H1 (cell line): ENCODE data around the gene RIC8A. TPM values are rescaled to one million over a fixed set of nuclear protein-coding genes. Genes with fewer than 3 reads are reported as not detected.

Source experiments
- CTCF ChIA-PET: fragments of 300-600 bp; sonication (Branson Sonifier 250); formaldehyde crosslinking; loops from one replicate; lab custom pipeline; 2021; ENCODE audit not compliant: partially characterized antibody; lab: Charles Lee
- POLR2A ChIA-PET: fragments of 300-600 bp; sonication (Branson Sonifier 250); formaldehyde crosslinking; loops from one replicate; lab custom pipeline; 2021; ENCODE audit warnings: inconsistent platforms; ENCODE audit not compliant: partially characterized antibody; lab: Charles Lee
- DNase-seq, 2 experiments: peaks; one replicate each; pipeline versions ENCODE4 v3.0.0 to v3.0.0-alpha.2; 2010 to 2022; ENCODE audit warnings: low spot score in 2 of 2, low read depth in 1 of 2, mixed read lengths in 1 of 2
- FAIRE-seq: peaks from 2 replicates; lab custom pipeline; 2011; peaks lifted over from hg19 to GRCh38; lab: Jason Lieb, UNC
- H2AFZ ChIP-seq: 2 replicates; pipeline ENCODE4 v1.8.1; 2012; ENCODE audit warnings: low read length, inconsistent platforms
- H2AK5ac ChIP-seq: 2 replicates; pipeline ENCODE4 v1.6.1; 2013; ENCODE audit warnings: low read depth, low read length
- H2BK120ac ChIP-seq: replicated peaks from 2 replicates; pipeline ENCODE3; 2013; ENCODE audit warnings: low read depth, low read length, inconsistent platforms
- H2BK12ac ChIP-seq: 2 replicates; pipeline ENCODE4 v1.6.1; 2013; ENCODE audit warnings: low read depth, low read length
- H2BK15ac ChIP-seq: 2 replicates; pipeline ENCODE4 v1.6.1; 2013; ENCODE audit warnings: low read length
- H2BK20ac ChIP-seq: 2 replicates; pipeline ENCODE4 v1.6.1; 2013; ENCODE audit warnings: low read length
- H2BK5ac ChIP-seq: 2 replicates; pipeline ENCODE4 v1.6.1; 2013; ENCODE audit warnings: low read depth, low read length
- H3K14ac ChIP-seq: 2 replicates; pipeline ENCODE4 v1.6.1; 2013; ENCODE audit warnings: inconsistent platforms; ENCODE audit not compliant: insufficient read length
- H3K18ac ChIP-seq: 2 replicates; pipeline ENCODE4 v1.6.1; 2013; ENCODE audit warnings: low read length; ENCODE audit errors: extremely low read depth
- H3K23ac ChIP-seq: 2 replicates; pipeline ENCODE4 v1.6.1; 2013; ENCODE audit warnings: inconsistent platforms; ENCODE audit not compliant: insufficient read length
- H3K23me2 ChIP-seq: 2 replicates; pipeline ENCODE4 v1.6.1; 2013; ENCODE audit warnings: low read depth, low read length
- H3K27ac ChIP-seq: 2 replicates; pipeline ENCODE4 v1.6.1; 2011; ENCODE audit warnings: low read depth, low read length, inconsistent platforms
- H3K27me3 ChIP-seq, 4 experiments: replicated peaks in 1 of 4; 1 replicate in 1 of 4; 2 replicates in 3 of 4; pipeline versions ENCODE4 v1.6.1 to v1.8.1; 2011 to 2013; ENCODE audit warnings: low read length in 3 of 4, mild to moderate bottlenecking in 3 of 4, inconsistent platforms in 2 of 4, mixed read lengths in 2 of 4, moderate library complexity in 1 of 4; ENCODE audit not compliant: control insufficient read depth in 3 of 4, insufficient read depth in 3 of 4; ENCODE audit errors: extremely low read depth in 1 of 4
- H3K36me3 ChIP-seq, 4 experiments: 2 replicates each; pipeline versions ENCODE4 v1.6.1 to v1.8.1; 2011 to 2013; ENCODE audit warnings: mild to moderate bottlenecking in 4 of 4, low read length in 3 of 4, moderate library complexity in 2 of 4, control low read depth in 1 of 4, inconsistent platforms in 1 of 4; ENCODE audit not compliant: insufficient read depth in 4 of 4, control insufficient read depth in 2 of 4
- H3K4ac ChIP-seq: replicated peaks from 2 replicates; pipeline ENCODE3; 2013; ENCODE audit warnings: low read length, low read depth, mixed read lengths, inconsistent platforms; ENCODE audit not compliant: insufficient read length
- H3K4me1 ChIP-seq, 4 experiments: replicated peaks in 1 of 4; 1 replicate in 1 of 4; 2 replicates in 3 of 4; pipeline versions ENCODE4 v1.6.1 to v1.8.1; 2011 to 2013; ENCODE audit warnings: low read length in 3 of 4, inconsistent platforms in 2 of 4, mixed read lengths in 1 of 4; ENCODE audit not compliant: insufficient read depth in 4 of 4, control insufficient read depth in 3 of 4
- H3K4me2 ChIP-seq, 2 experiments: 2 replicates each; pipeline versions ENCODE4 v1.6.1 to v1.8.1; 2011 to 2013; ENCODE audit warnings: low read depth in 2 of 2, low read length in 2 of 2, control low read depth in 1 of 2, inconsistent platforms in 1 of 2, mild to moderate bottlenecking in 1 of 2; ENCODE audit not compliant: insufficient read depth in 1 of 2
- H3K4me3 ChIP-seq, 4 experiments: fragments of 200-600, 300-600 bp in 1 of 4; sonication (generic), shearing (Covaris generic), sonication (Bioruptor Twin) in 1 of 4; 2 replicates each; pipeline versions ENCODE4 v1.5.1 to v1.8.1; 2011 to 2016; ENCODE audit warnings: low read length in 4 of 4, low read depth in 3 of 4, control low read depth in 2 of 4, inconsistent platforms in 2 of 4, mild to moderate bottlenecking in 2 of 4, mixed read lengths in 1 of 4, moderate library complexity in 1 of 4; ENCODE audit not compliant: insufficient read depth in 2 of 4; ENCODE audit errors: extremely low read depth in 1 of 4
- H3K56ac ChIP-seq: replicated peaks from 2 replicates; pipeline ENCODE3; 2013; ENCODE audit warnings: low read depth, mild to moderate bottlenecking, mixed read lengths, low read length, inconsistent platforms; ENCODE audit not compliant: insufficient read length
- H3K79me1 ChIP-seq: 2 replicates; pipeline ENCODE4 v1.6.1; 2013; ENCODE audit warnings: low read depth, low read length, control low read depth
- H3K79me2 ChIP-seq, 2 experiments: 2 replicates each; pipeline versions ENCODE4 v1.6.1 to v1.8.1; 2012 to 2013; ENCODE audit warnings: low read length in 2 of 2, mild to moderate bottlenecking in 2 of 2, inconsistent platforms in 1 of 2; ENCODE audit not compliant: insufficient read depth in 2 of 2, control insufficient read depth in 1 of 2
- H3K9ac ChIP-seq, 4 experiments: replicated peaks in 1 of 4; 1 replicate in 1 of 4; 2 replicates in 3 of 4; pipeline versions ENCODE4 v1.6.1 to v1.8.1; 2011 to 2013; ENCODE audit warnings: low read depth in 3 of 4, low read length in 3 of 4, control low read depth in 2 of 4, mild to moderate bottlenecking in 2 of 4, moderate library complexity in 2 of 4, inconsistent platforms in 1 of 4; ENCODE audit errors: extremely low read depth in 1 of 4
- H3K9me3 ChIP-seq, 2 experiments: 2 replicates each; pipeline versions ENCODE4 v1.6.1 to v1.8.1; 2012 to 2013; ENCODE audit warnings: mild to moderate bottlenecking in 2 of 2, moderate library complexity in 2 of 2, control low read depth in 1 of 2, inconsistent platforms in 1 of 2, low read depth in 1 of 2, low read length in 1 of 2, mixed read lengths in 1 of 2; ENCODE audit not compliant: insufficient read depth in 2 of 2
- H4K20me1 ChIP-seq, 2 experiments: replicated peaks in 1 of 2; 2 replicates each; pipeline versions ENCODE3 to v1.8.1; 2011 to 2013; ENCODE audit warnings: inconsistent platforms in 2 of 2, low read length in 2 of 2, mild to moderate bottlenecking in 1 of 2; ENCODE audit not compliant: insufficient read depth in 2 of 2, control insufficient read depth in 1 of 2
- H4K5ac ChIP-seq: 2 replicates; pipeline ENCODE4 v1.6.1; 2013; ENCODE audit warnings: low read length, low read depth, mixed read lengths, inconsistent platforms; ENCODE audit not compliant: insufficient read length
- H4K8ac ChIP-seq: 2 replicates; pipeline ENCODE4 v1.8.0; 2013; ENCODE audit warnings: mild to moderate bottlenecking, moderate library complexity, low read length, inconsistent platforms; ENCODE audit not compliant: insufficient read depth; ENCODE audit errors: extremely low read depth
- H4K91ac ChIP-seq: replicated peaks from 2 replicates; pipeline ENCODE3; 2013; ENCODE audit warnings: low read length, mixed read lengths, inconsistent platforms; ENCODE audit not compliant: insufficient read length
- CTBP2 ChIP-seq: IDR thresholded peaks from 2 replicates; pipeline ENCODE4 v1.7.0; 2011; ENCODE audit warnings: borderline replicate concordance, mild to moderate bottlenecking, moderate library complexity, mixed read lengths, low read length; ENCODE audit not compliant: insufficient read depth, insufficient read length
- HDAC2 ChIP-seq, 2 experiments: fragments of 300-600 bp in 1 of 2; sonication (generic) in 1 of 2; IDR thresholded peaks; 2 replicates each; pipeline ENCODE4 v1.6.1; 2011 to 2012; ENCODE audit warnings: low read depth in 2 of 2, low read length in 2 of 2, mild to moderate bottlenecking in 2 of 2, moderate library complexity in 2 of 2, borderline replicate concordance in 1 of 2, inconsistent platforms in 1 of 2
- HDAC6 ChIP-seq: IDR thresholded peaks from one replicate; pipeline ENCODE4 v1.7.1; 2012; ENCODE audit warnings: low read depth, mild to moderate bottlenecking, inconsistent platforms, low read length, moderate library complexity
- JUN ChIP-seq: IDR thresholded peaks from 2 replicates; pipeline ENCODE4 v1.6.1; 2011; ENCODE audit warnings: low read depth, mild to moderate bottlenecking, improper control_type of control experiment, low read length
- KDM1A ChIP-seq: fragments of 200-600, 300-600 bp; sonication (generic); IDR thresholded peaks from 2 replicates; pipeline ENCODE4 v1.7.1; 2016; ENCODE audit warnings: mild to moderate bottlenecking, low read length, borderline replicate concordance
- KDM4A ChIP-seq: IDR thresholded peaks from one replicate; pipeline ENCODE4 v1.7.1; 2012; ENCODE audit warnings: low read depth, mild to moderate bottlenecking, moderate library complexity, low read length, inconsistent platforms; ENCODE audit not compliant: severe bottlenecking
- KDM5A ChIP-seq: fragments of 200-600 bp; IDR thresholded peaks from 2 replicates; pipeline ENCODE4 v1.7.1; 2012; ENCODE audit warnings: mild to moderate bottlenecking, low read length, inconsistent platforms, mixed read lengths
- NRF1 ChIP-seq: IDR thresholded peaks from 2 replicates; pipeline ENCODE4 v1.6.1; 2011; ENCODE audit warnings: mild to moderate bottlenecking, low read depth, low read length, improper control_type of control experiment
- RFX5 ChIP-seq: IDR thresholded peaks from 2 replicates; pipeline ENCODE4 v1.6.1; 2011; ENCODE audit warnings: low read depth, low read length, improper control_type of control experiment, borderline replicate concordance
- SAP30 ChIP-seq: fragments of 300-600 bp; sonication (generic); IDR thresholded peaks from 2 replicates; pipeline ENCODE4 v1.7.1; 2012; ENCODE audit warnings: low read length, moderate library complexity, mild to moderate bottlenecking, inconsistent platforms; ENCODE audit not compliant: insufficient read depth, insufficient replicate concordance
- SIRT6 ChIP-seq: IDR thresholded peaks from one replicate; pipeline ENCODE4 v1.7.1; 2012; ENCODE audit warnings: low read length, inconsistent platforms
- TAF7 ChIP-seq: optimal IDR thresholded peaks from 2 replicates; pipeline ENCODE3; 2011; ENCODE audit warnings: low read depth, mild to moderate bottlenecking, inconsistent platforms, low read length, moderate library complexity, borderline replicate concordance
- WGBS, 2 experiments: shearing (Covaris generic) in 1 of 2; methylation state at CpG; one replicate each; pipeline versions ENCODE4 v1.1.6 to v1.1.7; 2013 to 2015; ENCODE audit warnings: low lambda C conversion rate in 2 of 2, mixed read lengths in 2 of 2, inconsistent platforms in 1 of 2, low coverage in 1 of 2, missing lambda C conversion rate in 1 of 2; ENCODE audit not compliant: insufficient replicate concordance in 2 of 2, insufficient coverage in 1 of 2, insufficient read length in 1 of 2; ENCODE audit errors: extremely low coverage in 1 of 2, missing lambda C conversion rate in 1 of 2; 5-methylcytosine and 5-hydroxymethylcytosine counted together
- polyA plus RNA-seq, 7 experiments: library from polyadenylated mRNA; depleted of rRNA in 3 of 7; stranded (reverse) in 5 of 7; unstranded in 2 of 7; fragments of >200 nt in 5 of 7; fragments of 200-250 nt in 2 of 7; gene quantifications; 1 replicate in 5 of 7; 2 replicates in 1 of 7; 4 replicates in 1 of 7; pipeline versions ENCODE4 v1.2.1 to v1.2.3, GENCODE V29; 2011 to 2013; ENCODE audit warnings: missing spikeins in 2 of 7, mixed read lengths in 2 of 7
- total RNA-seq: library from RNA; stranded (reverse); fragmentation: NEBNext Ultra II Directional; extraction: Animal tissue kit (Norgen Biotek cat#: 25700); gene quantifications from 2 replicates; pipeline ENCODE4 v1.2.1, GENCODE V29; 2021
- TF ChIP-seq, protein P1 (sequence below): IDR thresholded peaks from 2 replicates; pipeline ENCODE4 v1.6.1; 2012; ENCODE audit warnings: inconsistent platforms

Gene RIC8A
- total and polyA plus RNA-seq, 2 of the 8 experiments (the other 6 are each of a cell fraction or from before 2014, with no cell fraction given): 67.0 to 105 TPM

DNA sequence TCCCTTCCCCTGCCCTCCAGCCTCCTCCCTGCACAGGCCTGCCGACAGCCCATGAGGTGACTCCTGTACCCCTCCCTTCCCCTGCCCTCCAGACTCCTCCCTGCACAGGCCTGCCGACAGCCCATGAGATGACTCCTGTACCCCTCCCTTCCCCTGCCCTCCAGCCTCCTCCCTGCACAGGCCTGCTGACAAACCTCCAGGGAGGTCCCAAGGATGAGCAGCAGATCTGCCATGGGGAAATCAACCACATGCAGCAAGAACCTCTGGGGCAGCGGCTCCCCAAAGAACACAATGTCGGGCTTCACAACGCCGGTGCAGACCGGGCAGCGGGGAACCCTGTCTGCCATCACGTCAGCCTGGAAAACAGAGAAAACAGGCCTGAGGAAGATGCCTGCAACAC is 16.4 kb downstream of the RIC8A start:
- whole genome bisulfite sequencing, 2 experiments: 93% methylated on average over 7 of the region's 9 CpGs; no CpG with 5 or more reads in 1 of the 2 experiments
- Histone ChIP-seq H2BK15ac (no peak overlapping the region), H3K4me1 (no peaks in the 10 kb centered on the region), H4K91ac (no peak overlapping the region), H3K9ac (no peak overlapping the region), H2BK120ac (no peak overlapping the region), H3K9me3 (no peaks in the 10 kb centered on the region), H3K23ac (no peak overlapping the region), H3K56ac (no peak overlapping the region), H3K36me3 (no peaks in the 10 kb centered on the region; a peak in 2 of 8 replicates), H3K14ac (no peak overlapping the region), H2BK20ac (no peak overlapping the region), H3K4ac (no peak overlapping the region), H3K27ac (no peak overlapping the region), H4K20me1 (no peaks in the 10 kb centered on the region), H3K18ac (no peak overlapping the region), H2AK5ac (no peak overlapping the region), H3K79me1 (no peaks in the 10 kb centered on the region; the same call in 1 of the 2 replicates), H4K5ac (no peak overlapping the region), H2AFZ (no peak overlapping the region), H3K23me2 (no peaks in the 10 kb centered on the region), H2BK5ac (no peak overlapping the region), H3K4me2 (no peak overlapping the region), H3K4me3 (no peak overlapping the region), H2BK12ac (no peak overlapping the region), H3K79me2 (peaks cover 0 to 7% of the 10 kb centered on the region in 2 experiments; a peak in 1 of 4 replicates), H4K8ac (no peak overlapping the region), H3K27me3 (no peaks in the 10 kb centered on the region)
- POLR2A ChIA-PET: interaction anchor here (1.5 to 1.6 kb wide), 2 partner anchors 8 to 15 kb away, joined by 4 to 6 read pairs; no protein-coding TSS in a partner anchor
- CTCF ChIA-PET: interaction anchor here (1.3 to 1.4 kb wide), 2 partner anchors 27 to 192 kb away, joined by 3 to 5 read pairs; no protein-coding TSS in a partner anchor
- DNase-seq (no peak), FAIRE-seq (no peak)
- TF ChIP-seq, protein P1, sequence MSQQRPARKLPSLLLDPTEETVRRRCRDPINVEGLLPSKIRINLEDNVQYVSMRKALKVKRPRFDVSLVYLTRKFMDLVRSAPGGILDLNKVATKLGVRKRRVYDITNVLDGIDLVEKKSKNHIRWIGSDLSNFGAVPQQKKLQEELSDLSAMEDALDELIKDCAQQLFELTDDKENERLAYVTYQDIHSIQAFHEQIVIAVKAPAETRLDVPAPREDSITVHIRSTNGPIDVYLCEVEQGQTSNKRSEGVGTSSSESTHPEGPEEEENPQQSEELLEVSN: no peak
- TF ChIP-seq KDM1A (no peak), JUN (no peak), SIRT6 (no peak), HDAC2 (IDR thresholded peaks at IDR 0.05; ENCODE audit: borderline replicate concordance in 1 of 2, low read depth in 2 of 2, low read length in 2 of 2) (no peak), NRF1 (no peak), SAP30 (no peak), CTBP2 (no peak), KDM4A (no peak), RFX5 (no peak), HDAC6 (no peak), TAF7 (no peak), KDM5A (no peak)
